IMR-90 (cell line): Measurements from ENCODE around the gene DGKH. TPM values are rescaled to one million over a fixed set of nuclear protein-coding genes. Genes with fewer than 3 reads are reported as not detected.
A peak's percentile ranks its signal among the peaks of the same experiment; 100 is the strongest.

ENCODE experiments used
- ATAC-seq: fragments of 200-7000 bp; cut with Tn5 transposase; 2 replicates; pipeline ENCODE4 v1.9.1; 2020; ENCODE audit warnings: low read depth, mild to moderate bottlenecking, moderate library complexity
- BruUV-seq: library from RNA; stranded (reverse); fragments of 400-500 nt; replicated peaks from 2 replicates; lab custom pipeline; 2021; lab: Mats Ljungman, UMichigan
- CTCF ChIA-PET: fragments of 300-600 bp; formaldehyde crosslinking; extraction: SDS; loops from one replicate; lab custom pipeline; 2021; ENCODE audit warnings: antibody characterized with exemption; lab: Yijun Ruan, JAX
- POLR2A ChIA-PET: fragments of 300-600 bp; sonication (Branson Sonifier 250); formaldehyde crosslinking; loops from one replicate; lab custom pipeline; 2022; ENCODE audit warnings: antibody characterized with exemption; ENCODE audit not compliant: unreplicated experiment; lab: Charles Lee
- DNase-seq: peaks from one replicate; pipeline ENCODE4 v3.0.0; 2013
- H2AFZ ChIP-seq: replicated peaks from 2 replicates; pipeline ENCODE3; 2013; ENCODE audit warnings: low read length, mild to moderate bottlenecking; ENCODE audit not compliant: poor library complexity
- H2AK5ac ChIP-seq: 2 replicates; pipeline ENCODE4 v1.6.1; 2013; ENCODE audit warnings: low read depth, low read length, inconsistent platforms
- H2AK9ac ChIP-seq: replicated peaks from 2 replicates; pipeline ENCODE3; 2013; ENCODE audit warnings: mild to moderate bottlenecking, low read depth, low read length, moderate library complexity; ENCODE audit not compliant: poor library complexity
- H2BK120ac ChIP-seq: 2 replicates; pipeline ENCODE4 v1.6.1; 2013; ENCODE audit warnings: low read depth, low read length, inconsistent platforms
- H2BK15ac ChIP-seq: 3 replicates; pipeline ENCODE4 v1.6.1; 2013; ENCODE audit warnings: low read depth, low read length, inconsistent platforms
- H2BK20ac ChIP-seq: 2 replicates; pipeline ENCODE4 v1.6.1; 2013; ENCODE audit warnings: low read depth, mild to moderate bottlenecking, inconsistent platforms, low read length, moderate library complexity
- H2BK5ac ChIP-seq: 2 replicates; pipeline ENCODE4 v1.6.1; 2013; ENCODE audit warnings: mild to moderate bottlenecking, low read depth, low read length, inconsistent platforms; ENCODE audit not compliant: poor library complexity, severe bottlenecking
- H3K14ac ChIP-seq: replicated peaks from 2 replicates; pipeline ENCODE4 v1.6.1; 2013; ENCODE audit warnings: low read depth, low read length, inconsistent platforms
- H3K18ac ChIP-seq: 2 replicates; pipeline ENCODE4 v1.6.1; 2013; ENCODE audit warnings: low read depth, low read length, control low read depth
- H3K23ac ChIP-seq: 2 replicates; pipeline ENCODE4 v1.6.1; 2013; ENCODE audit warnings: low read depth, low read length, inconsistent platforms
- H3K27ac ChIP-seq: 2 replicates; pipeline ENCODE4 v1.5.1; 2013; ENCODE audit warnings: mild to moderate bottlenecking, control low read depth, low read length; ENCODE audit not compliant: insufficient read depth
- H3K27me3 ChIP-seq: 2 replicates; pipeline ENCODE4 v1.6.1; 2013; ENCODE audit warnings: low read length; ENCODE audit not compliant: control insufficient read depth, insufficient read depth
- H3K36me3 ChIP-seq: 2 replicates; pipeline ENCODE4 v1.6.1; 2013; ENCODE audit warnings: low read length, mixed read lengths; ENCODE audit not compliant: control insufficient read depth, insufficient read depth
- H3K4ac ChIP-seq: 2 replicates; pipeline ENCODE4 v1.6.1; 2013; ENCODE audit warnings: low read depth, low read length, inconsistent platforms
- H3K4me1 ChIP-seq: 2 replicates; pipeline ENCODE4 v1.6.1; 2013; ENCODE audit warnings: low read length, mixed read lengths; ENCODE audit not compliant: control insufficient read depth, insufficient read depth
- H3K4me2 ChIP-seq: 2 replicates; pipeline ENCODE4 v1.6.1; 2013; ENCODE audit warnings: low read depth, mild to moderate bottlenecking, control low read depth, low read length, moderate library complexity
- H3K4me3 ChIP-seq: 2 replicates; pipeline ENCODE4 v1.5.1; 2013; ENCODE audit warnings: low read depth, mild to moderate bottlenecking, control low read depth, low read length, moderate library complexity; ENCODE audit not compliant: insufficient read depth
- H3K56ac ChIP-seq: 2 replicates; pipeline ENCODE4 v1.6.1; 2013; ENCODE audit warnings: low read length, inconsistent platforms; ENCODE audit not compliant: insufficient read depth; ENCODE audit errors: extremely low read depth
- H3K79me1 ChIP-seq, 2 experiments: 2 replicates each; pipeline ENCODE4 v1.6.1; 2013; ENCODE audit warnings: low read length in 2 of 2, inconsistent platforms in 1 of 2, low read depth in 1 of 2
- H3K9ac ChIP-seq: 2 replicates; pipeline ENCODE4 v1.6.1; 2013; ENCODE audit warnings: low read depth, low read length, control low read depth
- H3K9me1 ChIP-seq: 2 replicates; pipeline ENCODE4 v1.6.1; 2013; ENCODE audit warnings: low read length, inconsistent platforms; ENCODE audit not compliant: insufficient read depth
- H3K9me3 ChIP-seq: 2 replicates; pipeline ENCODE4 v1.6.1; 2013; ENCODE audit warnings: low read length; ENCODE audit not compliant: control insufficient read depth, insufficient read depth
- H4K20me1 ChIP-seq: 2 replicates; pipeline ENCODE4 v1.6.1; 2013; ENCODE audit warnings: low read length, inconsistent platforms; ENCODE audit not compliant: insufficient read depth
- H4K5ac ChIP-seq: 2 replicates; pipeline ENCODE4 v1.6.1; 2013; ENCODE audit warnings: mild to moderate bottlenecking, low read depth, low read length, control low read depth
- H4K8ac ChIP-seq, 2 experiments: 2 replicates each; pipeline ENCODE4 v1.6.1; 2013; ENCODE audit warnings: low read depth in 2 of 2, low read length in 2 of 2, control low read depth in 1 of 2, inconsistent platforms in 1 of 2
- H4K91ac ChIP-seq: 2 replicates; pipeline ENCODE4 v1.6.1; 2013; ENCODE audit warnings: low read depth, low read length, inconsistent platforms; ENCODE audit not compliant: insufficient read depth
- CEBPB ChIP-seq: IDR thresholded peaks from 2 replicates; pipeline ENCODE4 v1.6.1; 2012; ENCODE audit warnings: low read depth, low read length, improper control_type of control experiment
- FOS ChIP-seq: fragments of 150-350 bp; IDR thresholded peaks from 2 replicates; pipeline ENCODE4 v1.6.1; 2016; ENCODE audit warnings: low read depth, low read length
- MAZ ChIP-seq: IDR thresholded peaks from 2 replicates; pipeline ENCODE4 v1.6.1; 2012; ENCODE audit warnings: low read depth, mild to moderate bottlenecking, low read length, improper control_type of control experiment, moderate library complexity, borderline replicate concordance
- MXI1 ChIP-seq: IDR thresholded peaks from 2 replicates; pipeline ENCODE4 v1.6.1; 2012; ENCODE audit warnings: low read depth, mild to moderate bottlenecking, low read length, moderate library complexity, borderline replicate concordance
- RCOR1 ChIP-seq: IDR thresholded peaks from 2 replicates; pipeline ENCODE4 v1.6.1; 2012; ENCODE audit warnings: mild to moderate bottlenecking, low read length, improper control_type of control experiment; ENCODE audit not compliant: insufficient replicate concordance
- SMC3 ChIP-seq: fragments of 150-350 bp; IDR thresholded peaks from 2 replicates; pipeline ENCODE4 v1.6.1; 2016; ENCODE audit warnings: low read depth, mild to moderate bottlenecking, antibody characterized with exemption, low read length, moderate library complexity
- WGBS, 2 experiments: methylation state at CpG; one replicate each; pipeline versions ENCODE4 v1.1.5 to v1.1.7; 2013; ENCODE audit warnings: missing lambda C conversion rate in 2 of 2; ENCODE audit not compliant: insufficient read length in 1 of 2; ENCODE audit errors: extremely low coverage in 2 of 2; 5-methylcytosine and 5-hydroxymethylcytosine counted together
- dilution Hi-C: fragments of 300-500 bp; cut with HindIII; formaldehyde crosslinking; loops from one replicate; pipeline ENCODE4 v1.14.3; 2018; ENCODE audit warnings: low sequenced_read_pairs; ENCODE audit not compliant: unreplicated experiment
- in situ Hi-C: fragments of 300-500 bp; cut with MboI; formaldehyde crosslinking; loops from 3 replicates; pipeline ENCODE4 v1.14.3; 2019; ENCODE audit warnings: low sequenced_read_pairs, inconsistent platforms, mixed read lengths
- intact Hi-C: fragments of 100-400 bp; cut with micrococcal nuclease; formaldehyde crosslinking; loops from 2 replicates; pipeline ENCODE4 v1.10.0; 2022
- polyA plus RNA-seq, 3 experiments: library from polyadenylated mRNA; depleted of rRNA; stranded (reverse); fragments of >200 nt; gene quantifications; 2 replicates each; pipeline ENCODE4 v1.2.3, GENCODE V29; 2012; ENCODE audit warnings: low replicate concordance in 1 of 3
- total RNA-seq: library from RNA; depleted of rRNA; stranded (reverse); fragments of >200 nt; gene quantifications from 2 replicates; pipeline ENCODE4 v1.2.3, GENCODE V29; 2012

The DGKH gene
- total and polyA plus RNA-seq, 2 of the 4 experiments (the other 2 are of a cell fraction), result 2.0 to 13.4 TPM

DNA sequence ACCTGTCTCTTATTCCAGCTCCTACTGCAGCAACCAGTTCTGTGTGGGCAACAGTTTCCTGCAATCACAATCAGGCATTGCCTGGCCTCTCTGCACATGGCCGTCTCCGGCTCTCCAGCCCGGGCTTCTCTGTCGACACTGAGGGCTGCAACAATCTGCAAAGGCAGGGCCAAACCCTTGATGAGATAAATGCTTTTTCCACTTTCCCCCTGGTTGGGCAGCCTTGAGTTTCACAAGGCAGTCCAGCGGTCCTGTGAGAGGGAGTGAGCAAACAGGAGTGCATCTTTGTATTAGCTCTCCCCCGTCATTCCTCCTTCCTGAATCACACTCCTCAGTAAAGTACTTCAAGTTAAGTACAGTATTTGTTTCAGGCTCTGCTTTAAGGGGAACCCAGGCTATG, 46.9 kb upstream of the DGKH start:
- dilution Hi-C loops, result no loop called here

More for the DNA sequence above, 46.9 kb upstream of the DGKH start:
- peak overlapping the region in 1 of 2 experiments; percentile 63; a peak in 2 of 4 replicates for H4K8ac ChIP-seq
- H2AK5ac ChIP-seq, result no peak overlapping the region
- ATAC-seq (peak; percentile 99), DNase-seq (peak; percentile 93)
- 20% methylated on average over 2 of the region's 6 CpGs; no CpG with 5 or more reads in 1 of the 2 experiments for WGBS, 2 experiments
- 0 out of 2 replicates have a peak overlapping the region, but pooled peaks have one; percentile 0 for H3K9ac ChIP-seq
- H2BK15ac ChIP-seq, result 0 out of 3 replicates have a peak overlapping the region, but pooled peaks have one; percentile 18
- H3K79me1 ChIP-seq, result no peaks in the 10 kb centered on the region
- H4K91ac ChIP-seq, result no peak overlapping the region
- no peak overlapping the region for H3K14ac ChIP-seq
- H3K4me3 ChIP-seq, result no peak overlapping the region
- H2BK20ac ChIP-seq, result no peak overlapping the region
- no peak overlapping the region for H4K5ac ChIP-seq
- H2AFZ ChIP-seq, result peak overlapping the region; percentile 86
- H3K9me1 ChIP-seq, result no peaks in the 10 kb centered on the region; the same call in 1 of the 2 replicates
- no TSS peak for BruUV-seq
- ChIA-PET POLR2A (interaction anchor here (0.5 kb wide), 1 partner anchor 544 kb away, joined by 3 read pairs; the partner anchor contains the start of gene RGCC), CTCF (no interaction called here)
- peak; percentile 74 for TF ChIP-seq CEBPB
- TF ChIP-seq SMC3, result no peak
- no peak for TF ChIP-seq RCOR1
- peak; percentile 47 for TF ChIP-seq FOS
- peak; percentile 58; the same call in 1 of the 2 replicates for TF ChIP-seq MXI1
- no peak for TF ChIP-seq MAZ
- H4K20me1 ChIP-seq, result no peaks in the 10 kb centered on the region
- in situ Hi-C loops, result no loop called here
- no peaks in the 10 kb centered on the region for H3K36me3 ChIP-seq
- H3K4me1 ChIP-seq, result 0 out of 2 replicates have a peak, but pooled peaks cover 4% of the 10 kb centered on the region
- peak overlapping the region; percentile 2 for H2AK9ac ChIP-seq
- no peak overlapping the region; the same call in 1 of the 2 replicates for H3K4ac ChIP-seq
- H3K4me2 ChIP-seq, result peak overlapping the region; percentile 39
- intact Hi-C loops, result loop anchor here (1.0 to 2.0 kb wide), 2 partner anchors 39 to 40 kb away; partner anchors contain the start of gene VWA8
- peak overlapping the region; percentile 48 for H2BK120ac ChIP-seq
- 0 out of 2 replicates have a peak overlapping the region, but pooled peaks have one; percentile 2 for H3K18ac ChIP-seq
- no peaks in the 10 kb centered on the region for H3K27me3 ChIP-seq
- peak overlapping the region; percentile 34 for H3K27ac ChIP-seq
- H3K56ac ChIP-seq, result no peak overlapping the region
- H3K23ac ChIP-seq, result 0 out of 2 replicates have a peak overlapping the region, but pooled peaks have one; percentile 10
- H3K9me3 ChIP-seq, result no peaks in the 10 kb centered on the region
- peak overlapping the region; percentile 36 for H2BK5ac ChIP-seq
